Transverse colon (tissue), 4 donors: ENCODE results near the gene VPS37D. TPM values are rescaled to one million over a fixed set of nuclear protein-coding genes. Genes with fewer than 3 reads are reported as not detected.
"Not testable (repeated sequence)": the region's sequence is repeated elsewhere in the genome, so short reads cannot be mapped to it uniquely, and the experiment has no call there.

Experiments used
- DNase-seq: peaks from one replicate; pipeline ENCODE4 v3.0.0-alpha.2; 2019
- H3K27ac ChIP-seq, 4 donors: fragments of 200-600 bp; sonication (generic); 2 replicates each; pipeline ENCODE4 v1.5.1; 2016 to 2018; ENCODE audit warnings: inconsistent platforms in 4 of 4
- H3K27me3 ChIP-seq: fragments of 200-600 bp; sonication (generic); 2 replicates; pipeline ENCODE4 v1.5.1; 2017; ENCODE audit warnings: inconsistent platforms
- H3K36me3 ChIP-seq, 4 donors: fragments of 200-600 bp; sonication (generic); 2 replicates each; pipeline ENCODE4 v1.5.1; 2017 to 2019; ENCODE audit warnings: inconsistent platforms in 4 of 4
- H3K4me1 ChIP-seq, 4 donors: fragments of 200-600 bp; sonication (generic); 2 replicates each; pipeline ENCODE4 v1.5.1; 2017 to 2020; ENCODE audit warnings: inconsistent platforms in 4 of 4
- H3K4me3 ChIP-seq, 4 donors: fragments of 200-600 bp; sonication (generic); 1 replicate in 1 of 4; 2 replicates in 3 of 4; pipeline versions ENCODE4 v1.5.1 to v1.6.1; 2017 to 2019; ENCODE audit warnings: inconsistent platforms in 4 of 4
- H3K9me3 ChIP-seq, 2 donors: fragments of 200-600 bp; sonication (generic); 2 replicates each; pipeline ENCODE4 v1.5.1; 2017 to 2019; ENCODE audit warnings: inconsistent platforms in 2 of 2
- EP300 ChIP-seq: sonication (generic); formaldehyde crosslinking; IDR thresholded peaks from one replicate; pipeline ENCODE4 v1.6.1; 2017; ENCODE audit warnings: antibody characterized with exemption, low read depth
- POLR2A ChIP-seq: fragments of 450-650 bp; IDR thresholded peaks from one replicate; pipeline ENCODE4 v1.6.1; 2016; ENCODE audit warnings: antibody characterized with exemption, mild to moderate bottlenecking, moderate library complexity
- POLR2AphosphoS5 ChIP-seq, 3 donors: sonication (generic); formaldehyde crosslinking; IDR thresholded peaks; one replicate each; pipeline ENCODE4 v1.6.1; 2016; ENCODE audit warnings: antibody characterized with exemption in 3 of 3
- WGBS, 2 donors: methylation state at CpG; one replicate each; pipeline ENCODE4 v1.1.5; 2018; ENCODE audit warnings: low coverage in 1 of 2; 5-methylcytosine and 5-hydroxymethylcytosine counted together
- in situ Hi-C, 4 donors: fragments of 200-750 bp; cut with MboI; loops; one replicate each; pipeline versions ENCODE4 v1.15.0 to v1.15.1; 2017; ENCODE audit warnings: low sequenced_read_pairs in 3 of 4, low pct_ligation_motif_present in 1 of 4, low pct_unique_long_range_greater_than_20kb in 1 of 4
- intact Hi-C: fragments of 100-400 bp; cut with DNase I; formaldehyde crosslinking; loops from one replicate; pipeline ENCODE4 v1.15.1; 2023; ENCODE audit warnings: low total_unique reads
- total RNA-seq, 4 donors: library from RNA; depleted of rRNA; stranded (reverse); fragments of >200 nt; gene quantifications; one replicate each; pipeline ENCODE4 v1.1.0, GENCODE V29; 2016
- TF ChIP-seq, protein P1 (sequence below), 5 experiments: fragments of 200-600 bp in 3 of 5; fragments of 450-650 bp in 2 of 5; sonication (generic) in 3 of 5; IDR thresholded peaks; 1 replicate in 2 of 5; 2 replicates in 3 of 5; pipeline ENCODE4 v1.5.1; 2016 to 2017; ENCODE audit warnings: antibody characterized with exemption in 5 of 5, inconsistent platforms in 3 of 5, mild to moderate bottlenecking in 2 of 5, moderate library complexity in 1 of 5

The VPS37D gene
- total RNA-seq, 4 donors from 2014 or later, result 0.82 to 3.5 TPM; not detected in 2

DNA sequence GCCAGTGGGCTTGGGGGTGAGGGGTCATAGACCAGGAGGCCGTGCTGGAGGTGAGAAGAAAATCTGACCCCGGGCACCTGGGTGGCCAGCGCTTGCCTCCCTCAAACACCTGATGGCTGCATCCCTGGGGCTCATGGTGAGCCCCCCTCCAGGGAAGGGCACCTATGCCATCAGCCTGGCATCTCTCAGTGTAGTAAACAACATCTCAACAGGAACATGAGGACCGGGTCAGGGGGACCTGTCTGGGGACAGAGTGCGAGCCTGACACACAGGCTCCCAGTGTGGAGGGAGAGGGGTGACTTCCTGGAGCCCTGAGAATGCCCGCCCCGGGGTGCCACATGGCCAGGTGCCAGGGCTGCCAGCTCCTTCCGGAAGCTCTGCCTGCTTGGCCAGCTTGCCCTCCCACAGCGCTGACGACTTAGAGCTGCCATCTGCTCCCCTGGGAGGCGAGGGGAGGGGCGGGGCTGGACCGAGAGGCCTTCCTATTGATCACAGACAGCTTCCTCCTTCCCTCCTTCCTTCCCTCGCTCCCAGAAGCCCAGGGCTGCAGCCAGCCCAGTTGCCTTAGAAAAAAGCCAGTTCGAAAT is 39.5 kb downstream of the VPS37D start:
- H3K4me3 ChIP-seq, result no peak overlapping the region
- TF ChIP-seq POLR2AphosphoS5 (IDR thresholded peaks at IDR 0.05), result peak in 2 of 3 donors; percentile 16 to 29
- TF ChIP-seq POLR2A, result no peak
- peak overlapping the region in 3 of 4 donors; percentile 39 to 50 (median 40) for H3K27ac ChIP-seq
- in situ Hi-C loops, result no loop called here
- H3K4me1 ChIP-seq, result peaks cover 7 to 21% (median 17%) of the 10 kb centered on the region in 4 donors
- H3K9me3 ChIP-seq, result no peaks in the 10 kb centered on the region
- peak; percentile 91 for DNase-seq
- no peaks in the 10 kb centered on the region for H3K27me3 ChIP-seq
- WGBS, 2 donors, result 47% methylated on average over 8 of the region's 15 CpGs; no CpG with 5 or more reads in 1 of the 2 donors
- intact Hi-C loops, result no loop called here
- no peaks in the 10 kb centered on the region for H3K36me3 ChIP-seq

DNA sequence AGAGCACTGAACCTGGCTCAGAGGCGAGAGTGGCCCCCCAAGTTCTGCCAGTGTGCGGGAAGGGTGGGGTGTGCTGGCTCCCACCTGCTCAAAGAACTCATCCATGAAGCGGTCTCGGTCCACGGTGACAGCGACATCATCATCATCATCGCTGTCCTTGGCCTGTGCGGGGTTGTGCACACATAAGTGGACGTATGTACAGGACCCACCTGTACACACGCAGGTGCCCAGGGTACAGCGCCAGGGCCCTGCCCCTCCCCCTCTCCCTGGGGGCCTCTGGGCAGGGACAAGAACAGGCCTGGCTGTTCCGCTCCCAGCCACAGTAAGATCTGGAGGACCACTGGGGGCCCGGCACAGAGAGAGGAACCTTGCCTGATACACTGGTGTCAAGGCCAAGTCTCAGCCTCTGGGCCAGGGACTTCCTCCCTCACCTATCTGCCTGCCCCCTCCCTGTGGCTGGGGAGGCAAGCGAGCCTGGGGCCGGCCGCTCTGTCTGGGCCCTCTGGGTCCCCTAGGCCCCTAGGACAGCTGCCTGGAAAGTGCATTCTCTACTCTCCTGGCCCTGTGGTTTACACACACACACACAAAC is 41.4 kb downstream of the VPS37D start:
- Histone ChIP-seq H3K36me3 (no peaks in the 10 kb centered on the region), H3K4me1 (peaks cover 6 to 16% (median 12%) of the 10 kb centered on the region in 4 donors), H3K9me3 (no peaks in the 10 kb centered on the region), H3K27me3 (no peaks in the 10 kb centered on the region), H3K4me3 (no peak overlapping the region), H3K27ac (no peak overlapping the region)
- intact Hi-C loops (no loop called here), in situ Hi-C loops (no loop called here)
- 86% methylated on average over 16 of the region's 16 CpGs; no CpG with 5 or more reads in 1 of the 2 donors for WGBS, 2 donors
- no peak for TF ChIP-seq EP300
- no peak for TF ChIP-seq POLR2AphosphoS5 (IDR thresholded peaks at IDR 0.05)
- TF ChIP-seq, protein P1, sequence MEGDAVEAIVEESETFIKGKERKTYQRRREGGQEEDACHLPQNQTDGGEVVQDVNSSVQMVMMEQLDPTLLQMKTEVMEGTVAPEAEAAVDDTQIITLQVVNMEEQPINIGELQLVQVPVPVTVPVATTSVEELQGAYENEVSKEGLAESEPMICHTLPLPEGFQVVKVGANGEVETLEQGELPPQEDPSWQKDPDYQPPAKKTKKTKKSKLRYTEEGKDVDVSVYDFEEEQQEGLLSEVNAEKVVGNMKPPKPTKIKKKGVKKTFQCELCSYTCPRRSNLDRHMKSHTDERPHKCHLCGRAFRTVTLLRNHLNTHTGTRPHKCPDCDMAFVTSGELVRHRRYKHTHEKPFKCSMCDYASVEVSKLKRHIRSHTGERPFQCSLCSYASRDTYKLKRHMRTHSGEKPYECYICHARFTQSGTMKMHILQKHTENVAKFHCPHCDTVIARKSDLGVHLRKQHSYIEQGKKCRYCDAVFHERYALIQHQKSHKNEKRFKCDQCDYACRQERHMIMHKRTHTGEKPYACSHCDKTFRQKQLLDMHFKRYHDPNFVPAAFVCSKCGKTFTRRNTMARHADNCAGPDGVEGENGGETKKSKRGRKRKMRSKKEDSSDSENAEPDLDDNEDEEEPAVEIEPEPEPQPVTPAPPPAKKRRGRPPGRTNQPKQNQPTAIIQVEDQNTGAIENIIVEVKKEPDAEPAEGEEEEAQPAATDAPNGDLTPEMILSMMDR (IDR thresholded peaks at IDR 0.05), result no peak
- no peak for TF ChIP-seq POLR2A
- DNase-seq, result no peak

DNA sequence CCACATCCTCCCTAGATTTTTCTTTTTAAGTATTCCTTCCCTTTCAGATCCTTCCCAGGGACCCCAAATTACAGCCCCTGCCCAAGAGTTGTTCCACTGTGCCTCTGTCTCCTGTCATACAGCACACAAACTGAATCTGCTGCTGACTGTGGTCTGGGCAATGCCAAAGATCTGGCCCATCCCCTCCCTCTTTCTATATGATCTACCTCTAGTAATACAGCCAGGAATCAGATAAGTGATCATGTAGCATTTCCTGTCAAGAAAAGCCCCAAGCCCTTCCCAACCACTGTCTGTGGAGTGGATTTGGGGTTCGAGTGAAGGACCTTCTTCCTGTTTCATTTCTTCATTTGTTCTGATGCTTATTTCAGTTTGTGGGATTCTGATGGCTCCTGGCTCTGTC is 45.1 kb downstream of the VPS37D start:
- H3K27me3 ChIP-seq, result no peaks in the 10 kb centered on the region
- in situ Hi-C loops, result loop anchor here in 1 of 4 donors (10.0 kb wide), 1 partner anchor 98 kb away; no protein-coding TSS in a partner anchor
- DNase-seq, result no peak
- no peak overlapping the region for H3K27ac ChIP-seq
- H3K36me3 ChIP-seq, result no peaks in the 10 kb centered on the region
- H3K9me3 ChIP-seq, result no peaks in the 10 kb centered on the region
- intact Hi-C loops, result no loop called here
- no peak overlapping the region for H3K4me3 ChIP-seq
- TF ChIP-seq, protein P1 (IDR thresholded peaks at IDR 0.05), result no peak
- TF ChIP-seq POLR2AphosphoS5 (IDR thresholded peaks at IDR 0.05), result no peak
- no peak for TF ChIP-seq POLR2A
- no peak for TF ChIP-seq EP300
- H3K4me1 ChIP-seq, result peaks cover 19 to 26% (median 24%) of the 10 kb centered on the region in 4 donors
- 60 to 83% methylated on average over 1 of the region's 1 CpG for WGBS, 2 donors

DNA sequence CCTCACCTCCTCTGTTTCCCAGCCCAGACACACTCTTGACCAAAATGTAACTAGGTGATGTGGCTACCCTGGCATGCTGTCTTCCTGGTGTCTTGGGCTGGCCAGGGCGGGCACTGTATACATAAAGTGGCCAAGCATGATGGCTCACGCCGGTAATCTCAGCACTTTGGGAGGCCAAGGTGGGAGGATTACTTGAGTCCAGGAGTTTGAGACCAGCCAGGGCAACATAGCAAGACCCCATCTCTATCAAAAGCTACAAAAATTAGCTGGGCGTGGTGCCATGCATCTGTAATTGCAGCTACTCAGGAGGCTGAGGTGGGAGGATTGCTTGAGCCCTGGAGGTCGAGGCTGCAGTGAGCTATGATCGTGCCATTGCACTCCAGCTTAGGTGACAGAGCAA is 45.7 kb downstream of the VPS37D start:
- in situ Hi-C loops, result loop anchor here in 1 of 4 donors (10.0 kb wide), 1 partner anchor 99 kb away; no protein-coding TSS in a partner anchor
- WGBS, 2 donors, result 95 to 100% methylated on average over 2 to 6 of the region's 6 CpGs
- H3K9me3 ChIP-seq, H3K36me3 ChIP-seq, DNase-seq, intact Hi-C loops, H3K4me3 ChIP-seq, H3K27ac ChIP-seq, H3K27me3 ChIP-seq: not testable (repeated sequence)
- H3K4me1 ChIP-seq, result peaks cover 21 to 32% (median 30%) of the 10 kb centered on the region in 4 donors

DNA sequence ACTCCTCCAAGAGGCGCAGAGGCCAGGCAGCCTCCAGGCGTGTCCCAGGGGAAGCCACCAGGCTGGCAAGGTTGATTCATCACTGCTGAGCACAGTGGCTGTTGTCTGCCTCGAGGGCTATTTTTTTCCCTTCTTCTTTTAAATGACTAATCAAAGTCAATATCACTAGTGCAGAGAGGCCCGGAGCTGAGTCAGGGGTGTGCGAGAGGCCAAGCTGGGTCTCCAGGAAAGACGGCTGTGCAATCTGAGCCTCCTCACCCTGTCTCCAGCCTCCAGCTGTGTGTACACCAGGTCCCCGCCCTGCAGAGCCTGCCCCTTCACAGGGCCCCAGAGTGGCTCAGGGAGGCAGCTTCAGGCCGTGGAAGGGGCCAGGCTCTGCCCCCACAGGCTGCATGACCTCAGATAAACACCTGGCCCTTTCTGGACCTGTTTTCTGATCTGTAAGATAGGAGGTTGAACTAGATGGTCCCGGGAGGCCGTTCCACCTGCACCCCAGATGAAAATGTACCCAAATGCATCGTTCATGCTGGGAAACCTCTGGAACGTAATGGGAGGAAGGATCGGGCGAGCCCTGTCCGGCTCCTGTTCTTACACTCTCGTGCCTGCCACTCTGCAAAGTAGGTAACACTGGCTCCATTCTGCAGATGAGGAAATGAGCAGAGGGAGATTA is 48.2 kb downstream of the VPS37D start:
- TF ChIP-seq EP300 (no peak), POLR2AphosphoS5 (IDR thresholded peaks at IDR 0.05) (no peak), POLR2A (no peak)
- TF ChIP-seq, protein P1 (IDR thresholded peaks at IDR 0.05), result no peak
- peak overlapping the region in 3 of 4 donors; percentile 30 to 76 (median 36) for H3K27ac ChIP-seq
- peaks cover 21 to 49% (median 45%) of the 10 kb centered on the region in 4 donors for H3K4me1 ChIP-seq
- H3K36me3 ChIP-seq, result no peaks in the 10 kb centered on the region
- in situ Hi-C loops (loop anchor here in 1 of 4 donors (10.0 kb wide), 1 partner anchor 101 kb away; no protein-coding TSS in a partner anchor), intact Hi-C loops (no loop called here)
- peak; percentile 28 for DNase-seq
- no peaks in the 10 kb centered on the region for H3K9me3 ChIP-seq
- peaks cover 9% of the 10 kb centered on the region for H3K27me3 ChIP-seq
- no peak overlapping the region for H3K4me3 ChIP-seq
- 42% methylated on average over 16 of the region's 16 CpGs; no CpG with 5 or more reads in 1 of the 2 donors for WGBS, 2 donors
